PC-9 (cell line): ENCODE measurements around the gene TOM1L1. TPM values are rescaled to one million over a fixed set of nuclear protein-coding genes. Genes with fewer than 3 reads are reported as not detected.

Experiments used
- BruUV-seq: library from RNA; stranded (reverse); fragments of 400-500 nt; replicated peaks from 2 replicates; lab custom pipeline; 2021; lab: Mats Ljungman, UMichigan
- CTCF ChIA-PET: fragments of 300-600 bp; sonication (Branson Sonifier 250); formaldehyde crosslinking; loops from one replicate; lab custom pipeline; 2022; ENCODE audit warnings: antibody characterized with exemption; lab: Charles Lee
- POLR2A ChIA-PET: fragments of 300-600 bp; sonication (Branson Sonifier 250); formaldehyde crosslinking; loops from one replicate; lab custom pipeline; 2022; ENCODE audit warnings: antibody characterized with exemption; ENCODE audit not compliant: unreplicated experiment; lab: Charles Lee
- DNase-seq, 2 experiments: peaks; one replicate each; pipeline versions ENCODE4 v3.0.0 to v3.0.0-alpha.2; 2015 to 2022; ENCODE audit warnings: mixed read lengths in 1 of 2
- H2AFZ ChIP-seq: fragments of 200-600 bp; sonication (generic); 2 replicates; pipeline ENCODE4 v1.8.1; 2017; ENCODE audit warnings: antibody characterized with exemption
- H3F3A ChIP-seq: fragments of 200-600 bp; sonication (generic); 2 replicates; pipeline ENCODE4 v1.8.1; 2017; ENCODE audit warnings: antibody characterized with exemption, mild to moderate bottlenecking, low read depth; ENCODE audit not compliant: insufficient read depth
- H3K27ac ChIP-seq: fragments of 200-600 bp; sonication (generic); 2 replicates; pipeline ENCODE4 v1.6.1; 2016; ENCODE audit warnings: mixed run types
- H3K27me3 ChIP-seq: fragments of 200-600 bp; sonication (generic); 2 replicates; pipeline ENCODE4 v1.6.1; 2016; ENCODE audit warnings: low read depth, mixed run types; ENCODE audit not compliant: insufficient read depth
- H3K36me3 ChIP-seq: fragments of 200-600 bp; sonication (generic); 2 replicates; pipeline ENCODE4 v1.6.1; 2016; ENCODE audit warnings: low read depth, mixed run types
- H3K4me1 ChIP-seq: fragments of 200-600 bp; sonication (generic); replicated peaks from 2 replicates; pipeline ENCODE4 v1.6.1; 2016; ENCODE audit warnings: mixed run types; ENCODE audit not compliant: insufficient read depth
- H3K4me2 ChIP-seq: fragments of 200-600 bp; sonication (generic); 2 replicates; pipeline ENCODE4 v1.6.1; 2017; ENCODE audit warnings: mixed run types
- H3K4me3 ChIP-seq: fragments of 200-600 bp; sonication (generic); 2 replicates; pipeline ENCODE4 v1.6.1; 2016; ENCODE audit warnings: mixed run types
- H3K79me2 ChIP-seq: fragments of 200-600 bp; sonication (generic); 2 replicates; pipeline ENCODE4 v1.6.1; 2017; ENCODE audit warnings: low read depth, mixed run types
- H3K9me2 ChIP-seq: fragments of 200-600 bp; sonication (generic); 2 replicates; pipeline ENCODE4 v1.8.1; 2017; ENCODE audit warnings: mild to moderate bottlenecking; ENCODE audit not compliant: insufficient read depth
- H3K9me3 ChIP-seq: fragments of 200-600 bp; sonication (generic); 2 replicates; pipeline ENCODE4 v1.8.1; 2016; ENCODE audit warnings: low read depth; ENCODE audit not compliant: insufficient read depth
- H4K20me1 ChIP-seq: fragments of 200-600 bp; sonication (generic); 2 replicates; pipeline ENCODE4 v1.8.1; 2017; ENCODE audit not compliant: insufficient read depth
- EZH2 ChIP-seq: fragments of 200-600 bp; sonication (generic); IDR thresholded peaks from 2 replicates; pipeline ENCODE4 v1.8.0; 2017; ENCODE audit warnings: antibody characterized with exemption, low read depth
- intact Hi-C: fragments of 100-400 bp; cut with micrococcal nuclease; formaldehyde crosslinking; loops from one replicate; pipeline ENCODE4 v1.10.0; 2022; ENCODE audit not compliant: unreplicated experiment
- total RNA-seq: library from RNA; stranded (reverse); gene quantifications from 2 replicates; pipeline ENCODE4 v1.2.3, GENCODE V29; 2021
- TF ChIP-seq, protein P1 (sequence below): fragments of 200-600 bp; sonication (generic); conservative IDR thresholded peaks from 2 replicates; pipeline ENCODE4 v1.6.1; 2017; ENCODE audit warnings: mixed run types, antibody characterized with exemption, mild to moderate bottlenecking, moderate library complexity

The TOM1L1 gene
- total RNA-seq, 1 experiment from 2014 or later = 46.8 TPM

- no peak overlapping the region for H3K4me2 ChIP-seq
- CTCF ChIA-PET = no interaction called here
- no peak for DNase-seq
- H3K27me3 ChIP-seq = no peaks in the 10 kb centered on the region
- intact Hi-C loops = no loop called here
- H3K36me3 ChIP-seq = no peaks in the 10 kb centered on the region
- H3K4me3 ChIP-seq = no peak overlapping the region
- TF ChIP-seq, protein P1, sequence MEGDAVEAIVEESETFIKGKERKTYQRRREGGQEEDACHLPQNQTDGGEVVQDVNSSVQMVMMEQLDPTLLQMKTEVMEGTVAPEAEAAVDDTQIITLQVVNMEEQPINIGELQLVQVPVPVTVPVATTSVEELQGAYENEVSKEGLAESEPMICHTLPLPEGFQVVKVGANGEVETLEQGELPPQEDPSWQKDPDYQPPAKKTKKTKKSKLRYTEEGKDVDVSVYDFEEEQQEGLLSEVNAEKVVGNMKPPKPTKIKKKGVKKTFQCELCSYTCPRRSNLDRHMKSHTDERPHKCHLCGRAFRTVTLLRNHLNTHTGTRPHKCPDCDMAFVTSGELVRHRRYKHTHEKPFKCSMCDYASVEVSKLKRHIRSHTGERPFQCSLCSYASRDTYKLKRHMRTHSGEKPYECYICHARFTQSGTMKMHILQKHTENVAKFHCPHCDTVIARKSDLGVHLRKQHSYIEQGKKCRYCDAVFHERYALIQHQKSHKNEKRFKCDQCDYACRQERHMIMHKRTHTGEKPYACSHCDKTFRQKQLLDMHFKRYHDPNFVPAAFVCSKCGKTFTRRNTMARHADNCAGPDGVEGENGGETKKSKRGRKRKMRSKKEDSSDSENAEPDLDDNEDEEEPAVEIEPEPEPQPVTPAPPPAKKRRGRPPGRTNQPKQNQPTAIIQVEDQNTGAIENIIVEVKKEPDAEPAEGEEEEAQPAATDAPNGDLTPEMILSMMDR = no peak
- no peak for TF ChIP-seq EZH2
- BruUV-seq = no TSS peak
- H3K9me3 ChIP-seq = peaks cover 13% of the 10 kb centered on the region; the same call in 1 of the 2 replicates
- H3K27ac ChIP-seq = no peak overlapping the region
- H3K79me2 ChIP-seq = no peaks in the 10 kb centered on the region
- POLR2A ChIA-PET = no interaction called here
- no peak overlapping the region for H2AFZ ChIP-seq
- H3F3A ChIP-seq = no peaks in the 10 kb centered on the region
- H3K9me2 ChIP-seq = no peaks in the 10 kb centered on the region; the same call in 1 of the 2 replicates
- no peaks in the 10 kb centered on the region for H3K4me1 ChIP-seq
- no peaks in the 10 kb centered on the region for H4K20me1 ChIP-seq
These were observed 77.1 kb downstream of the TOM1L1 start for GRCh38 chr17:54977744-54978143.

DNA sequence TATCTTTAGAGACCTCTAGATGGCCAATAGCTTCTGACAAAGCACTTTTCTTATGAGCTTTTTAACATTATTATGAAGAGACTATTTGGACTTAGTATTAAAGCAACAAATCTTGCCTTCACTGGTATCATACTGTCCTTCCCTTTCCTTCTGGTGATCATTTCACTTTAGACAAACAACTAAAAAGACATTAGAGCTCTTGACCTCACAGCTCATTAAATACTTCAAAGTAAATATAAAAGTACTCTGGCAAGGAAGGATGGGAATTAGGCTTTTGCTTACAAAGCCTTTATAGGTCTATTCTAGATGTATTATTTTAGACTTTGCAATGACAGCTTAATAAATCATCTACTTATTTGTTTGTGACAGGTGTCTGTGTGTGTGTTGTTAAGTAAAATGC, 79.0 kb downstream of the TOM1L1 start:
- POLR2A ChIA-PET = no interaction called here
- no peak for DNase-seq
- Histone ChIP-seq H3K27ac (no peak overlapping the region), H3K4me1 (no peaks in the 10 kb centered on the region), H3K79me2 (no peaks in the 10 kb centered on the region), H2AFZ (no peak overlapping the region), H3K4me3 (no peak overlapping the region), H3K9me3 (peaks cover 13% of the 10 kb centered on the region; the same call in 1 of the 2 replicates), H3K4me2 (no peak overlapping the region), H3F3A (no peaks in the 10 kb centered on the region), H3K27me3 (no peaks in the 10 kb centered on the region), H4K20me1 (no peaks in the 10 kb centered on the region), H3K9me2 (no peaks in the 10 kb centered on the region; the same call in 1 of the 2 replicates), H3K36me3 (no peaks in the 10 kb centered on the region)
- intact Hi-C loops = no loop called here
- BruUV-seq = no TSS peak
- CTCF ChIA-PET = no interaction called here
- TF ChIP-seq, protein P1 = no peak
- TF ChIP-seq EZH2 = no peak

- ChIA-PET POLR2A (no interaction called here), CTCF (no interaction called here)
- Histone ChIP-seq H3F3A (no peaks in the 10 kb centered on the region), H4K20me1 (no peaks in the 10 kb centered on the region), H3K4me3 (no peak overlapping the region), H2AFZ (no peak overlapping the region), H3K36me3 (no peaks in the 10 kb centered on the region), H3K79me2 (no peaks in the 10 kb centered on the region), H3K4me1 (no peaks in the 10 kb centered on the region), H3K9me2 (no peaks in the 10 kb centered on the region; the same call in 1 of the 2 replicates), H3K27ac (no peak overlapping the region), H3K27me3 (no peaks in the 10 kb centered on the region), H3K4me2 (no peak overlapping the region), H3K9me3 (peaks cover 13% of the 10 kb centered on the region; the same call in 1 of the 2 replicates)
- intact Hi-C loops = no loop called here
- no peak for DNase-seq
- no peak for TF ChIP-seq EZH2
- TF ChIP-seq, protein P1 = no peak
- no TSS peak for BruUV-seq
These were observed 79.7 kb downstream of the TOM1L1 start for GRCh38 chr17:54980375-54980774.
